RWPE2 (cell line): ENCODE measurements around the gene C2orf49.

Source experiments
- ATAC-seq: fragments of 200-7000 bp; cut with Tn5 transposase; 3 replicates; pipeline ENCODE4 v1.9.1; 2021; ENCODE audit warnings: low read depth
- DNase-seq: peaks from one replicate; pipeline ENCODE4 v3.0.0-alpha.2; 2020; ENCODE audit warnings: low spot score
- H3K27ac ChIP-seq: fragments of 450-650 bp; 2 replicates; pipeline ENCODE4 v1.5.1; 2017; ENCODE audit warnings: mild to moderate bottlenecking; ENCODE audit not compliant: poor library complexity, severe bottlenecking
- H3K27me3 ChIP-seq: fragments of 250-450 bp; sonication (Bioruptor Pico); 2 replicates; pipeline ENCODE4 v1.5.1; 2021; ENCODE audit warnings: mild to moderate bottlenecking, moderate library complexity; ENCODE audit not compliant: insufficient read depth, poor library complexity, severe bottlenecking
- H3K36me3 ChIP-seq: fragments of 250-450 bp; sonication (Bioruptor Pico); 2 replicates; pipeline ENCODE4 v1.5.1; 2020; ENCODE audit warnings: low read depth, mild to moderate bottlenecking, moderate library complexity
- H3K4me1 ChIP-seq: fragments of 250-450 bp; sonication (Bioruptor Pico); 2 replicates; pipeline ENCODE4 v1.5.1; 2021; ENCODE audit warnings: mild to moderate bottlenecking, moderate library complexity; ENCODE audit not compliant: insufficient read depth, poor library complexity, severe bottlenecking
- H3K4me3 ChIP-seq: fragments of 250-450 bp; sonication (Bioruptor Pico); 2 replicates; pipeline ENCODE4 v1.5.1; 2021; ENCODE audit warnings: mild to moderate bottlenecking, moderate library complexity; ENCODE audit not compliant: severe bottlenecking
- H3K9me3 ChIP-seq: fragments of 250-450 bp; sonication (Bioruptor Pico); 2 replicates; pipeline ENCODE4 v1.5.1; 2021; ENCODE audit warnings: mild to moderate bottlenecking, moderate library complexity; ENCODE audit not compliant: severe bottlenecking
- CTCF ChIP-seq: fragments of 450-650 bp; IDR thresholded peaks from one replicate; pipeline ENCODE4 v1.5.1; 2017; ENCODE audit warnings: mild to moderate bottlenecking, moderate library complexity; ENCODE audit not compliant: poor library complexity, severe bottlenecking

The C2orf49 gene

GRCh38 chr2:105307962-105308361 is 29.4 kb upstream of the C2orf49 start:
- TF ChIP-seq CTCF: no peak
- no peak for DNase-seq
- Histone ChIP-seq H3K36me3 (peaks cover 11% of the 10 kb centered on the region; the same call in 1 of the 2 replicates), H3K27ac (no peak overlapping the region), H3K27me3 (no peaks in the 10 kb centered on the region), H3K4me3 (no peak overlapping the region), H3K9me3 (no peaks in the 10 kb centered on the region), H3K4me1 (peaks cover 4% of the 10 kb centered on the region)
- ATAC-seq: no peak

- no peak overlapping the region for H3K27ac ChIP-seq
- H3K4me3 ChIP-seq: no peak overlapping the region
- ATAC-seq (no peak), DNase-seq (no peak)
- H3K4me1 ChIP-seq: peaks cover 4% of the 10 kb centered on the region
- no peak for TF ChIP-seq CTCF
- H3K36me3 ChIP-seq: peaks cover 11% of the 10 kb centered on the region; the same call in 1 of the 2 replicates
- H3K9me3 ChIP-seq: no peaks in the 10 kb centered on the region
- H3K27me3 ChIP-seq: no peaks in the 10 kb centered on the region
Measured at GRCh38 chr2:105308382-105309146, 28.8 kb upstream of the C2orf49 start.

GRCh38 chr2:105309147-105309545 is 28.2 kb upstream of the C2orf49 start:
- ATAC-seq (no peak), DNase-seq (no peak)

GRCh38 chr2:105313877-105314276 is 23.5 kb upstream of the C2orf49 start:
- ATAC-seq: no peak
- Histone ChIP-seq H3K27me3 (no peaks in the 10 kb centered on the region), H3K4me1 (peaks cover 16% of the 10 kb centered on the region), H3K36me3 (no peaks in the 10 kb centered on the region), H3K27ac (no peak overlapping the region), H3K4me3 (no peak overlapping the region), H3K9me3 (no peaks in the 10 kb centered on the region)
- DNase-seq: no peak
- no peak for TF ChIP-seq CTCF

More at GRCh38 chr2:105309147-105309545, 28.2 kb upstream of the C2orf49 start:
- TF ChIP-seq CTCF: no peak
- no peaks in the 10 kb centered on the region for H3K27me3 ChIP-seq
- peaks cover 4% of the 10 kb centered on the region for H3K4me1 ChIP-seq
- no peaks in the 10 kb centered on the region for H3K9me3 ChIP-seq
- no peak overlapping the region for H3K4me3 ChIP-seq
- peaks cover 8% of the 10 kb centered on the region; the same call in 1 of the 2 replicates for H3K36me3 ChIP-seq
- no peak overlapping the region for H3K27ac ChIP-seq

- no peak overlapping the region for H3K27ac ChIP-seq
- no peaks in the 10 kb centered on the region for H3K27me3 ChIP-seq
- H3K9me3 ChIP-seq: no peaks in the 10 kb centered on the region
- DNase-seq (no peak), ATAC-seq (no peak)
- H3K4me3 ChIP-seq: no peak overlapping the region
- no peak for TF ChIP-seq CTCF
- H3K36me3 ChIP-seq: no peaks in the 10 kb centered on the region
- peaks cover 18% of the 10 kb centered on the region for H3K4me1 ChIP-seq
Measured at GRCh38 chr2:105315314-105315713, 22.0 kb upstream of the C2orf49 start.
